ENCODE results near the gene HDGFL2. TPM values are rescaled to one million over a fixed set of nuclear protein-coding genes. Genes with fewer than 3 reads are reported as not detected.
A peak's percentile ranks its signal among the peaks of the same experiment; 100 is the strongest.

The HDGFL2 gene
- total and polyA plus RNA-seq, 10 of the 15 experiments (the other 5 are each of a cell fraction or from before 2014, with no cell fraction given): 0.16 to 56.9 (median 25.3) TPM

DNA sequence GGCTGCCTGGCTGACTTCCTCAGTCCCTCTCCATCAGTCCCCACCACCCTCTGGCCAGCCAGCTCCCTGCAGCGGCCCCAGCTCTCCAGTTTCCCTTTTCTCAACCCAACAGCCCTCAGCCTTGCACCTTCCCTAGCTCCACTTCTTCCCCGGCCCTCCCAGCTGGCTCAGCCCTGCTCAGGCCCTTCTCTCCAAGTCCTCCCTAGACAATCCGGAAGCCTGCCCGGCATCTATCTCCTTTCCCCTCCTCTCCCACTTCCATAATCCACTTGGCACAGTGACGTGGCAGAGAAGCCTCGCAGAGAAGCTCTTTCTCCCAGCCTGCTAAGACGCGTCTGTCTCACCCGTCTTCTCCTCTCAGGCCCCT, 15.6 kb upstream of the HDGFL2 start:
- 13% methylated on average over 9 of the region's 9 CpGs for WGBS (ENCODE audit: insufficient coverage, insufficient replicate concordance, low lambda C conversion rate, missing lambda C conversion rate)
- ChIA-PET RAD21 (ENCODE audit: unreplicated experiment) (interaction anchor here (1.4 kb wide), 1 partner anchor 54 kb away, joined by 3 read pairs; the partner anchor contains the start of gene CHAF1A), CTCF (interaction anchor here (0.8 to 1.7 kb wide), 2 partner anchors 18 to 180 kb away, joined by 3 to 4 read pairs; no protein-coding TSS in a partner anchor), POLR2A (interaction anchor here (0.9 to 2.0 kb wide), 2 partner anchors 15 to 54 kb away, joined by 3 to 5 read pairs; partner anchors contain the start of gene CHAF1A), SMC1A (ENCODE audit: uncharacterized antibody, unreplicated experiment) (interaction anchor here (1.4 kb wide), 1 partner anchor 15 kb away, joined by 3 read pairs; the partner anchor contains the start of gene HDGFL2)
- DNase-seq (ENCODE audit: low read depth, low spot score): no peak
- no peak overlapping the region for H2AFZ ChIP-seq (ENCODE audit: control insufficient read depth, low read depth, low read length)
- no peak for TF ChIP-seq POU2F2 (IDR thresholded peaks at IDR 0.05; ENCODE audit: borderline replicate concordance, low read depth, low read length)
- 0 out of 2 replicates have a peak, but pooled peaks have one; percentile 9 for TF ChIP-seq IKZF1 (conservative IDR thresholded peaks at IDR 0.05)
- H3K27me3 ChIP-seq (replicated peaks in 1 of 2; ENCODE audit: control insufficient read depth in 2 of 2, insufficient read depth in 2 of 2, low read length in 1 of 2): no peaks in the 10 kb centered on the region
- H3K4me2 ChIP-seq (ENCODE audit: control insufficient read depth, insufficient read depth): peak overlapping the region; percentile 97
- H3K27ac ChIP-seq (ENCODE audit: control insufficient read depth, insufficient read depth): no peak overlapping the region
- H3K9me3 ChIP-seq (replicated peaks; ENCODE audit: control insufficient read depth, insufficient read depth, low read length): no peaks in the 10 kb centered on the region
- H3K9ac ChIP-seq (ENCODE audit: control insufficient read depth, insufficient read depth, low read length): peak overlapping the region; percentile 61
- H3K36me3 ChIP-seq (ENCODE audit: control insufficient read depth in 2 of 2, insufficient read depth in 2 of 2, low read length in 1 of 2): peaks cover 3 to 8% of the 10 kb centered on the region in 2 experiments
- no peaks in the 10 kb centered on the region for H3K4me1 ChIP-seq (ENCODE audit: control insufficient read depth, insufficient read depth, low read length)
- in situ Hi-C loops (cut with MboI) (no loop called here), intact Hi-C loops (cut with micrococcal nuclease; ENCODE audit: unreplicated experiment) (no loop called here)
- ATAC-seq: peak; percentile 29
- no peak for FAIRE-seq
- H4K20me1 ChIP-seq (ENCODE audit: control insufficient read depth, insufficient read depth): no peaks in the 10 kb centered on the region
- H3K79me2 ChIP-seq (ENCODE audit: control insufficient read depth, insufficient read depth, low read length): peaks cover 5% of the 10 kb centered on the region
- BruUV-seq (replicated peaks): no TSS peak
- peak overlapping the region; percentile 82 for H3K4me3 ChIP-seq

DNA sequence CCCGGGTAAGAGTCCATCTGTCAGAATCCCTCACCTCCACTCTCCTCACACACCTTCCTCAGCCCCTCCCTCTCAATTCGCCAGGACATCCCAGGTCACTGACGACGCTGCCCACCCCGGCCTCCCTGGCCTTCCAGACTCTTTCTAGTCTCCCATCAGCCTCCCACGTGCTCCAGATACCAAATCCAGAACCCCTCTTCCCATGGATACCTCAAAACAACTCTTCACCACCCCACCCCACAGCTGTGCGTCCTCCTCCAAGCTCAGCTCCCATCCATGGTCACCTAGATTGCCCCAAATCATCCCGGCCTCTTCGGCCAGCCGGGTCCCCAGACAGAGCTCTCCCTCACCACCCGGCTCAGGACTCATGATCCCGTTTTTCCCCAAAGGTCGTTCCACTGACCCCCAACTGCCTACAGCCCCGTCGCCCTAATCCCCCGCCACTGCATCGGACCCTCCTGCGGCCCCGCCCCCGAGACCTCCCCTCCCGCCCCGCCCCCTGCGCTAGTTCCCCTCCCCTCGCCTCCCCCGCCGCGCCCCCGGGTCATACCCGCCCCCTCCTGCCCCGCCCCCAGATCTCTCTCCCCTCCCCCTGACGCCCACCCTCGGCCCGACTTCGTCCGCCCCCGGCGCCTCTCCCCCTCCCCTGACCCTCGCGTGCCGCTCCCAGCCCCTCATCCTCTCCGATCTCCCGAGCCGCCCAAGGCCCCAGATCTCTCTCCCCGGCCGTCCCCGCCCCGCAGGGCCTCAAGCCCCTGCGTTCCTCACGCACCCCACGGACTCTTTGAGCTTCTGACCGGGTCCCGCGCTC, 15.0 kb upstream of the HDGFL2 start:
- in situ Hi-C loops (cut with MboI): no loop called here
- RAD21 ChIA-PET (ENCODE audit: unreplicated experiment): interaction anchor here (1.4 kb wide), 1 partner anchor 55 kb away, joined by 3 read pairs; the partner anchor contains the start of gene CHAF1A

More for the DNA sequence above, 15.0 kb upstream of the HDGFL2 start:
- TF ChIP-seq IKZF1 (conservative IDR thresholded peaks at IDR 0.05) (0 out of 2 replicates have a peak, but pooled peaks have one; percentile 4), EGR1 (IDR thresholded peaks at IDR 0.05; ENCODE audit: borderline replicate concordance in 1 of 2, low read depth in 2 of 2, low read length in 2 of 2) (peak in 1 of 2 experiments; percentile 21; a peak in 1 of 3 replicates), IKZF2 (IDR thresholded peaks at IDR 0.05) (no peak)
- peaks cover 3 to 8% of the 10 kb centered on the region in 2 experiments for H3K36me3 ChIP-seq (ENCODE audit: control insufficient read depth in 2 of 2, insufficient read depth in 2 of 2, low read length in 1 of 2)
- H3K9ac ChIP-seq (ENCODE audit: control insufficient read depth, insufficient read depth, low read length): peak overlapping the region; percentile 61
- peaks cover 5% of the 10 kb centered on the region for H3K79me2 ChIP-seq (ENCODE audit: control insufficient read depth, insufficient read depth, low read length)
- FAIRE-seq: no peak
- H3K27me3 ChIP-seq (replicated peaks in 1 of 2; ENCODE audit: control insufficient read depth in 2 of 2, insufficient read depth in 2 of 2, low read length in 1 of 2): no peaks in the 10 kb centered on the region
- ChIA-PET CTCF (interaction anchor here (0.8 to 1.7 kb wide), 2 partner anchors 17 to 179 kb away, joined by 3 to 4 read pairs; no protein-coding TSS in a partner anchor), SMC1A (ENCODE audit: uncharacterized antibody, unreplicated experiment) (interaction anchor here (1.4 kb wide), 1 partner anchor 15 kb away, joined by 3 read pairs; the partner anchor contains the start of gene HDGFL2), POLR2A (interaction anchor here (0.6 to 2.0 kb wide), 3 partner anchors 14 to 55 kb away, joined by 3 to 5 read pairs (median 3); partner anchors contain the start of gene CHAF1A)
- peak overlapping the region; percentile 85 for H3K4me3 ChIP-seq
- H3K4me1 ChIP-seq (ENCODE audit: control insufficient read depth, insufficient read depth, low read length): no peaks in the 10 kb centered on the region
- BruUV-seq (replicated peaks): no TSS peak
- peak overlapping the region; percentile 97 for H3K4me2 ChIP-seq (ENCODE audit: control insufficient read depth, insufficient read depth)
- H4K20me1 ChIP-seq (ENCODE audit: control insufficient read depth, insufficient read depth): no peaks in the 10 kb centered on the region
- H3K9me3 ChIP-seq (replicated peaks; ENCODE audit: control insufficient read depth, insufficient read depth, low read length): no peaks in the 10 kb centered on the region
- 9% methylated on average over 18 of the region's 53 CpGs for WGBS (ENCODE audit: insufficient coverage, insufficient replicate concordance, low lambda C conversion rate, missing lambda C conversion rate)
- peak overlapping the region; percentile 47 for H2AFZ ChIP-seq (ENCODE audit: control insufficient read depth, low read depth, low read length)
- intact Hi-C loops (cut with micrococcal nuclease; ENCODE audit: unreplicated experiment): loop anchor here (1.0 kb wide), 1 partner anchor 55 kb away; the partner anchor contains the start of gene CHAF1A
- H3K27ac ChIP-seq (ENCODE audit: control insufficient read depth, insufficient read depth): peak overlapping the region; percentile 61; the same call in 1 of the 2 replicates
- DNase-seq (ENCODE audit: low read depth, low spot score): no peak
- peak; percentile 52 for ATAC-seq

All from GM12878 (cell line).